HepG2 (cell line): ENCODE measurements around the gene GSTA1. TPM values are rescaled to one million over a fixed set of nuclear protein-coding genes. Genes with fewer than 3 reads are reported as not detected.

Experiments used
- ATF7 ChIP-seq, 2 experiments: fragments of 450-650 bp in 1 of 2; sonication (generic) in 1 of 2; formaldehyde crosslinking in 1 of 2; IDR thresholded peaks; 2 replicates each; pipeline versions ENCODE4 v1.4.0 to v1.6.1; 2016 to 2020; ENCODE audit warnings: antibody characterized with exemption in 1 of 2, mild to moderate bottlenecking in 1 of 2, missing genetic modification reagents in 1 of 2
- CSRNP2 ChIP-seq: sonication (generic); formaldehyde crosslinking; conservative IDR thresholded peaks from 2 replicates; pipeline ENCODE4 v1.8.0; 2022; ENCODE audit warnings: low read depth, missing genetic modification reagents
- DDIT3 ChIP-seq: sonication (generic); formaldehyde crosslinking; IDR thresholded peaks from 2 replicates; pipeline ENCODE4 v1.4.0; 2020; ENCODE audit warnings: mild to moderate bottlenecking, missing genetic modification reagents
- DMTF1 ChIP-seq: sonication (generic); formaldehyde crosslinking; IDR thresholded peaks from 2 replicates; pipeline ENCODE4 v1.4.0; 2020; ENCODE audit warnings: mild to moderate bottlenecking, missing genetic modification reagents
- KLF15 ChIP-seq: sonication (generic); formaldehyde crosslinking; IDR thresholded peaks from 2 replicates; pipeline ENCODE4 v1.8.1; 2023; ENCODE audit warnings: borderline replicate concordance, mild to moderate bottlenecking, inconsistent platforms, missing genetic modification reagents, mixed read lengths
- KLF9 ChIP-seq: IDR thresholded peaks from 2 replicates; pipeline ENCODE4 v1.6.1; 2016; ENCODE audit warnings: low read depth
- LCORL ChIP-seq, 2 experiments: fragments of 450-650 bp in 1 of 2; sonication (generic) in 1 of 2; formaldehyde crosslinking in 1 of 2; IDR thresholded peaks; 2 replicates each; pipeline versions ENCODE4 v1.5.0 to v1.6.1; 2017 to 2020; ENCODE audit warnings: antibody characterized with exemption in 1 of 2, missing genetic modification reagents in 1 of 2
- MAFG ChIP-seq: sonication (generic); formaldehyde crosslinking; IDR thresholded peaks from 2 replicates; pipeline ENCODE4 v1.5.1; 2020; ENCODE audit warnings: mild to moderate bottlenecking, missing genetic modification reagents
- MAZ ChIP-seq, 2 experiments: sonication (generic) in 1 of 2; formaldehyde crosslinking in 1 of 2; IDR thresholded peaks; 2 replicates each; pipeline versions ENCODE4 v1.5.0 to v1.6.1; 2012 to 2020; ENCODE audit warnings: low read depth in 2 of 2, mild to moderate bottlenecking in 2 of 2, borderline replicate concordance in 1 of 2, improper control_type of control experiment in 1 of 2, low read length in 1 of 2, missing genetic modification reagents in 1 of 2, moderate library complexity in 1 of 2
- NCOA2 ChIP-seq: sonication (generic); formaldehyde crosslinking; IDR thresholded peaks from 2 replicates; pipeline ENCODE4 v1.8.0; 2022; ENCODE audit warnings: inconsistent platforms
- NR1H2 ChIP-seq: sonication (generic); formaldehyde crosslinking; IDR thresholded peaks from 2 replicates; pipeline ENCODE4 v1.8.1; 2022; ENCODE audit warnings: low read depth, missing genetic modification reagents, borderline replicate concordance
- POGK ChIP-seq: sonication (generic); formaldehyde crosslinking; conservative IDR thresholded peaks from 2 replicates; pipeline ENCODE4 v1.8.0; 2022; ENCODE audit warnings: mild to moderate bottlenecking, moderate library complexity, missing genetic modification reagents
- RFXANK ChIP-seq: IDR thresholded peaks from 2 replicates; pipeline ENCODE4 v1.6.1; 2016
- SMAD1 ChIP-seq: sonication (generic); formaldehyde crosslinking; IDR thresholded peaks from 2 replicates; pipeline ENCODE4 v1.4.0; 2020; ENCODE audit warnings: missing genetic modification reagents, low read depth, mild to moderate bottlenecking, borderline replicate concordance
- TBL1XR1 ChIP-seq: fragments of 150-350 bp; IDR thresholded peaks from 2 replicates; pipeline ENCODE4 v1.6.1; 2014; ENCODE audit warnings: borderline replicate concordance, low read length; ENCODE audit not compliant: partially characterized antibody
- YEATS4 ChIP-seq: sonication (generic); formaldehyde crosslinking; IDR thresholded peaks from 2 replicates; pipeline ENCODE4 v1.4.0; 2020; ENCODE audit warnings: missing genetic modification reagents, borderline replicate concordance
- ZBTB38 ChIP-seq: sonication (generic); formaldehyde crosslinking; IDR thresholded peaks from 2 replicates; pipeline ENCODE4 v1.5.1; 2020; ENCODE audit warnings: mild to moderate bottlenecking, missing genetic modification reagents
- ZBTB8A ChIP-seq: sonication (generic); formaldehyde crosslinking; IDR thresholded peaks from 2 replicates; pipeline ENCODE4 v1.4.0; 2020; ENCODE audit warnings: mild to moderate bottlenecking, low read depth, missing genetic modification reagents, borderline replicate concordance
- ZNF329 ChIP-seq: sonication (generic); formaldehyde crosslinking; IDR thresholded peaks from 2 replicates; pipeline ENCODE4 v1.9.0; 2021; ENCODE audit warnings: low read depth, mild to moderate bottlenecking, missing genetic modification reagents
- ZNF468 ChIP-seq: sonication (generic); formaldehyde crosslinking; IDR thresholded peaks from 2 replicates; pipeline ENCODE4 v1.8.0; 2022; ENCODE audit warnings: mild to moderate bottlenecking, moderate library complexity, missing genetic modification reagents
- ZNF549 ChIP-seq: sonication (generic); formaldehyde crosslinking; IDR thresholded peaks from 2 replicates; pipeline ENCODE4 v1.5.0; 2020; ENCODE audit warnings: missing genetic modification reagents
- ZNF883 ChIP-seq: sonication (generic); formaldehyde crosslinking; IDR thresholded peaks from 2 replicates; pipeline ENCODE4 v1.5.1; 2020; ENCODE audit warnings: mild to moderate bottlenecking, missing genetic modification reagents; ENCODE audit errors: not compliant biosample characterization
- ZSCAN21 ChIP-seq: sonication (generic); formaldehyde crosslinking; IDR thresholded peaks from 2 replicates; pipeline ENCODE4 v1.8.0; 2022; ENCODE audit warnings: mild to moderate bottlenecking, missing genetic modification reagents, moderate library complexity, borderline replicate concordance
- ZSCAN25 ChIP-seq: sonication (generic); formaldehyde crosslinking; IDR thresholded peaks from 2 replicates; pipeline ENCODE4 v1.8.0; 2022; ENCODE audit warnings: mild to moderate bottlenecking, missing genetic modification reagents
- polyA plus RNA-seq, 8 experiments: library from polyadenylated mRNA; depleted of rRNA in 3 of 8; stranded (reverse) in 7 of 8; unstranded in 1 of 8; fragments of >200 nt; fragmentation: Illumina TruSeq in 4 of 8; extraction: Trizol in 4 of 8; gene quantifications; 2 replicates each; pipeline versions ENCODE4 v1.2.1 to v1.2.3, GENCODE V29; 2011 to 2016; ENCODE audit warnings: low read depth in 4 of 8, missing spikeins in 1 of 8, mixed read lengths in 1 of 8; ENCODE audit not compliant: insufficient read depth in 1 of 8
- total RNA-seq, 5 experiments: library from RNA; depleted of rRNA; stranded (reverse); fragments of >200 nt; fragmentation: Illumina TruSeq; extraction: Trizol; gene quantifications; 2 replicates each; pipeline ENCODE4 v1.2.3, GENCODE V29; 2016; ENCODE audit warnings: low read depth in 1 of 5

Gene GSTA1
- total and polyA plus RNA-seq, 2 of the 13 experiments (the other 11 are each of a cell fraction or from before 2014, with no cell fraction given): 6.2 to 282 TPM

- TF ChIP-seq LCORL (IDR thresholded peaks at IDR 0.05) (no peak), LCORL (CRISPR knock-in tag; IDR thresholded peaks at IDR 0.05) (peak; percentile 36; the same call in 1 of the 2 replicates), MAZ (IDR thresholded peaks at IDR 0.05; ENCODE audit: borderline replicate concordance, low read depth, low read length) (no peak), MAZ (CRISPR knock-in tag; IDR thresholded peaks at IDR 0.05; ENCODE audit: low read depth) (0 out of 2 replicates have a peak, but pooled peaks have one; percentile 26), POGK (no peak), ZNF549 (CRISPR knock-in tag) (no peak), ATF7 (IDR thresholded peaks at IDR 0.05) (no peak), ATF7 (CRISPR knock-in tag; IDR thresholded peaks at IDR 0.05) (no peak), ZBTB8A (no peak), DMTF1 (CRISPR knock-in tag) (no peak), ZBTB38 (CRISPR knock-in tag) (no peak), CSRNP2 (CRISPR knock-in tag) (no peak), KLF9 (CRISPR knock-in tag) (no peak), NCOA2 (peak; percentile 83), TBL1XR1 (no peak), DDIT3 (CRISPR knock-in tag) (no peak), ZNF883 (CRISPR knock-in tag) (no peak), YEATS4 (CRISPR knock-in tag) (no peak; the same call in 1 of the 2 replicates), ZNF329 (CRISPR knock-in tag) (no peak), RFXANK (CRISPR knock-in tag) (no peak), ZSCAN25 (no peak), MAFG (CRISPR knock-in tag) (no peak), SMAD1 (CRISPR knock-in tag) (no peak), ZNF468 (CRISPR knock-in tag) (no peak), ZSCAN21 (no peak), NR1H2 (CRISPR knock-in tag) (no peak), KLF15 (CRISPR knock-in tag) (no peak)
Observed at GRCh38 chr6:52801188-52801841, 2.3 kb downstream of the GSTA1 start (continued).
